Cardiac fibroblast (primary cell): ENCODE data around the gene CCDC126.

Source experiments
- DNase-seq, 2 donors: peaks; one replicate each; pipeline versions ENCODE4 v3.0.0 to v3.0.0-alpha.2; 2010; ENCODE audit warnings: low read depth in 2 of 2
- H3K4me3 ChIP-seq, 2 donors: replicated peaks in 1 of 2; 1 replicate in 1 of 2; 2 replicates in 1 of 2; pipeline ENCODE4 v1.5.1; 2011; ENCODE audit warnings: low read depth in 2 of 2, low read length in 2 of 2, mild to moderate bottlenecking in 2 of 2, moderate library complexity in 1 of 2
- TF ChIP-seq, protein P1 (sequence below): IDR thresholded peaks from one replicate; pipeline ENCODE4 v1.5.1; 2011; ENCODE audit warnings: low read depth, mild to moderate bottlenecking, low read length, inconsistent platforms

CCDC126 gene

DNA sequence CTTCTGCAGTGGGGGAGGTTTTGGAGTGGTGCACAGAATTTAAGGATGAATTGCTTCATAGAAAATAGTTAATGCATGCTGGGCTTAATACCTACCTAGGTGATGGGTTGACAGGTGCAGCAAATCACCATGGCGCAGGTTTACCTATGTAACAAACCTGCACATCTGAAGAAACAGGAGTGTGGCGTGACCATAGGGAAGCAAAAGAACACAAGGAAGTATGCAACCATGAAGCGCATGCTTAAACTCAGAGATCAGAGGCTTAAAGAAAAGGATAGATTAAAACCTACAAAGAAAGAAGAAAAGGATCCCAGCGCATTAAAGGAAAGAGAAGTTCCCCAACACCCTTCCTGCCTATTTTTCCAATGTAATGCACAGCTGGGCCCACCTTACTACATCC, 22.0 kb downstream of the CCDC126 start:
- H3K4me3 ChIP-seq, result no peak overlapping the region
- DNase-seq, result no peak
- TF ChIP-seq, protein P1, sequence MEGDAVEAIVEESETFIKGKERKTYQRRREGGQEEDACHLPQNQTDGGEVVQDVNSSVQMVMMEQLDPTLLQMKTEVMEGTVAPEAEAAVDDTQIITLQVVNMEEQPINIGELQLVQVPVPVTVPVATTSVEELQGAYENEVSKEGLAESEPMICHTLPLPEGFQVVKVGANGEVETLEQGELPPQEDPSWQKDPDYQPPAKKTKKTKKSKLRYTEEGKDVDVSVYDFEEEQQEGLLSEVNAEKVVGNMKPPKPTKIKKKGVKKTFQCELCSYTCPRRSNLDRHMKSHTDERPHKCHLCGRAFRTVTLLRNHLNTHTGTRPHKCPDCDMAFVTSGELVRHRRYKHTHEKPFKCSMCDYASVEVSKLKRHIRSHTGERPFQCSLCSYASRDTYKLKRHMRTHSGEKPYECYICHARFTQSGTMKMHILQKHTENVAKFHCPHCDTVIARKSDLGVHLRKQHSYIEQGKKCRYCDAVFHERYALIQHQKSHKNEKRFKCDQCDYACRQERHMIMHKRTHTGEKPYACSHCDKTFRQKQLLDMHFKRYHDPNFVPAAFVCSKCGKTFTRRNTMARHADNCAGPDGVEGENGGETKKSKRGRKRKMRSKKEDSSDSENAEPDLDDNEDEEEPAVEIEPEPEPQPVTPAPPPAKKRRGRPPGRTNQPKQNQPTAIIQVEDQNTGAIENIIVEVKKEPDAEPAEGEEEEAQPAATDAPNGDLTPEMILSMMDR, result no peak

DNA sequence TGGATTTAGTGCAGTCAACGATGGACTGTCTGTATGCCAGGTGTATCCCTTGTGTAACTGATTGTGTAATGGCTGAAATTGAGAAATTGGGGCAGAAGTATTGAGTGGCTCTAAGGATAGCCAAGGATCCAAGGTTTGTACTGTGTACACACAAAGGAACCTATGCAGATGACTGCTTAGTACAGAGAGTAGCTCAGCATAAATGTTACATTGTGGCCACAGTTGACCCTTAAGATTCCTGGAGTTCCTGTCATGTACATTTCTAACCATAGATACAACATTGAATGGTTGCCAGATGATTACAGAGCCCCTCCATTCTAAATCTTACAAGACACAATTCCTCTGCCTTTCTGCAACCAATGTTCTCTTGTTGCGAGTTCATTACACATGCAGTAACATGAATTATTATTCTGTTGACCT, 25.3 kb downstream of the CCDC126 start:
- H3K4me3 ChIP-seq, result no peak overlapping the region
- TF ChIP-seq, protein P1, result no peak
- DNase-seq, result peak; percentile 29 to 50

DNA sequence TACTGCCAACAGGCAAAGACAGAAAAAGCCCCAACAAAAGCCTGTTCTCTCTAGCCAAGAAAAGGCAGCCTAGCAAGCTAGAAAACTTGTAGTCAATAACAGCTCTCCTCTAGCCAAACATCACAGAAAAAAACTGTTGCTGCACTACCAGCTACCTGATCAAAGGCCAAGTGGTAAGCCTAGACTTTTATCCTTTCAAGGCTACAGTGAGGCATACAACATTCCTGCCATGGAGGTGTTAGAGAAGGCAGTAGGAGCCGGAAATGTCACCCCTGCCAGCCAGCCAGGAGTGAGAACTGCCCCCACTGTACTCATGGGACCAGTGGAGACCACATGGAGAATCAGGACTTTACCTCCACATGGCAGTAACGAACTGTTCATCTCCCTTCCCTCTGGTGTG, 31.2 kb downstream of the CCDC126 start:
- no peak for DNase-seq
- TF ChIP-seq, protein P1, result no peak
- no peak overlapping the region for H3K4me3 ChIP-seq

DNA sequence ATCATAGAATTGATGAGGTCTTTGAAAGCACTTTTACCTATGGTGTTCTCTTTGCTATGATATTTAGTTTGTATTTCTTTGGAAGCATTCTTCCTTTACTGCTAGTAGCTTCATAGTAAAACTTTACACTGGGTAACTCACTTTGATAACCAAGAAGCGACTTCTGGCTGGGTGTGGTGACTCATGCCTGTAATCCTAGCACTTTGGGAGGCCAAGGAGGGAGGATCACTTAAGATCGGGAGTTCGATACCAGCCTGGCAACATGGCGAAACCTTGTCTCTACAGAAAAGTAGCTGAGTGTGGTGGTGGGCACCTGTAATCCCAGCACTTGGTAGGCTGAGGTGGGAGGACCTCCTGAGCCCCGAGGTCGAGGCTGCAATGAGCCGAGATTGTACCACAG, 36.2 kb downstream of the CCDC126 start:
- no peak overlapping the region for H3K4me3 ChIP-seq
- no peak for DNase-seq
- TF ChIP-seq, protein P1, result no peak

DNA sequence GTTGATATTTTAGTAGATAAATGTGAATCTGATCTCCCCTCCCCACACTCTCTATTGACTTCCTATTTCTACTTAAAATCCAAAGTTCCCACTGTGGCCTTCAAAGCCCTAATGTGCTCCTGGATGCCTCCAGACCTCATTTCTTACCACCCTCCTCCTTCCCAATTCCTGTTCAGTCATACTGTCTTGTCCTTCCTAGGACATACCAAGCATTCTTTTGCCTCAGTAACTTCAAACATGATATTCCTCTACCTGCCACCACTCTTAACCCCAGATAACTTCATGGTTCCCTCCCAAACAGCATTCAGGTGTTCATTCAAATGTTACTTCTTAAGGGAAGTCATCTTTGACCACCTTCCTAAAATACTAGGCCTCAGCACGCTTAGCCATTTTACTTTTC, 48.6 kb downstream of the CCDC126 start:
- no peak for DNase-seq
- TF ChIP-seq, protein P1, result no peak
- no peak overlapping the region for H3K4me3 ChIP-seq

DNA sequence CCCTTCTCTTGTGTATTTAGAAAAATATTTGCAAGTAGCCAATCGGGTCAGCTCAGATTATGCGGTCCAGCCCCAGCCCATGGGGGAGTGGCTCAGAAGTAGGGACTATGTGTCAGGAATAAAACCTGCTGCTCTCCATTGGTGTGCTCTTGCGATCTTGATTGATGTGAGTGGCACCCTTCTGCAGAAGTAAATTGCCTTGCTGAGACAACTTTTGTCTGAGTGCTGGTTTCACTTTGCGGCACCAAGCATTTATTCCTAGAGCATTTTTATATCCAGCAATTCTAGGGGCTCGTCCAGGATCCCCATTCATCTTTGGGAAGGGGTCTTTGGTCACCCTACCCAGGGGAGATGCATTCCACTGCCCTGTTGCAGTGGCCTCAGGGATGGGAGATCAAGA, 56.8 kb downstream of the CCDC126 start:
- TF ChIP-seq, protein P1, result no peak
- no peak for DNase-seq
- H3K4me3 ChIP-seq, result no peak overlapping the region

DNA sequence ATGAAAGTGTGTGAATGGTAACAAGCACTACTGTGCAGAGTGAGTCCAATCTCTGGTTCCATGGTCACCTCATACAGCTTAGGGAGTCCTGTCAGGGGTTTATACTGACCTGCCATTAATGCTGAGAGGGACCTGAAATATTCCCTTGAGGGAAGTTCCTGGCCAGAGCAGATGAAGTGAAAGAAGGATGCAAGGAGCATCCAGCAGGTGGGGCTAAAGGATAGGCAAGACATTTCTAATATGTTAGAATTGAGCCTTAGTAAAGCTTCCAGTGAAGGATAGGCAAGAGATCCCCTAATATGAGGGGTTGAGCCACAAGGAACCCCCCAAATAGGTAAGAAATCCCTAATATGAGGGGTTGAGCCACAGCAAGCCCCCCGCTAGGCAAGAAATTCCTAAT, 57.3 kb downstream of the CCDC126 start:
- no peak overlapping the region for H3K4me3 ChIP-seq
- TF ChIP-seq, protein P1, result peak; percentile 42
- DNase-seq, result peak; percentile 5 to 47
